ENCODE results near the gene HERC6. TPM values are rescaled to one million over a fixed set of nuclear protein-coding genes. Genes with fewer than 3 reads are reported as not detected.

HERC6 gene
- total RNA-seq, 2 donors from 2014 or later = 2.3 to 8.8 TPM

DNA sequence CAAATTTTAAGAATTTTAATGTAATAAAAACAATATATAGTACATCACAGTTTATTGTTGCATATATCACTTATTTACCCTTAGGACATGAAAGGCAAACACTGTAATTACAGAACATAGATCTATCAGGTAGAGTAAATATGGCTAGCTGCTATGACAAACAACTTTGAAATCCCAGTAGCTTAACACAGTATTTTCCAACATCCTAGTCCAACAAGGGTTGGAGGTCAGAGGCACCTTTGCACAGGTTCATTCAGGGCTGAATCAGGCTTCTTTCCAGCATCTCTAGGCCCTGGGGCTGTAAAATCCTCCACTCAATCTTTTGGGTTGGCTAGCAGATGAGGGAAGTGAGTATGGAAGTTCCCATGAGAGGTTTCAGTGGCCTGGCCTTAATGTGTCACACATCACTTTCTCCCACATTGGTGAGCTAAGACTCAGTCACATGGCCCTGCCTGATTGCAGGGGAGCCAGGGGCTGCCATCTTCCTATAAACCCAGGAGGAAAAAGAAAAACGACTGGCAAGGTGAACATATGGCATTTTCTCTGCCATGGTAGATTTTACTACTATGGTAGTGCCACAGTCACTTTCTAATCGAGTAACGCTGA, 32.9 kb downstream of the HERC6 start:
- 92 to 93% methylated on average over 3 of the region's 3 CpGs for WGBS, 2 donors
- Histone ChIP-seq H3K36me3 (replicated peaks in 1 of 2; ENCODE audit: insufficient read depth in 1 of 2, low read depth in 2 of 2) (no peaks in the 10 kb centered on the region), H3K27me3 (no peaks in the 10 kb centered on the region), H3K9me3 (no peaks in the 10 kb centered on the region), H3K4me1 (no peaks in the 10 kb centered on the region), H3K27ac (no peak overlapping the region), H3K4me3 (no peak overlapping the region)
- intact Hi-C loops (cut with DNase I) = no loop called here
- DNase-seq = no peak
- no peak for ATAC-seq
- TF ChIP-seq POLR2A (IDR thresholded peaks at IDR 0.05) (no peak), CTCF (IDR thresholded peaks at IDR 0.05) (no peak)

- Histone ChIP-seq H3K27me3 (no peaks in the 10 kb centered on the region), H3K27ac (no peak overlapping the region), H3K36me3 (replicated peaks in 1 of 2; ENCODE audit: insufficient read depth in 1 of 2, low read depth in 2 of 2) (no peaks in the 10 kb centered on the region), H3K4me3 (no peak overlapping the region), H3K4me1 (no peaks in the 10 kb centered on the region), H3K9me3 (no peaks in the 10 kb centered on the region)
- intact Hi-C loops (cut with DNase I) = no loop called here
- DNase-seq = no peak
- 77% methylated on average over 1 of the region's 1 CpG for WGBS, 2 donors
- no peak for ATAC-seq
- TF ChIP-seq POLR2A (IDR thresholded peaks at IDR 0.05) = no peak
- no peak for TF ChIP-seq CTCF (IDR thresholded peaks at IDR 0.05)
These were observed 35.1 kb downstream of the HERC6 start for GRCh38 chr4:88413801-88414200.

DNA sequence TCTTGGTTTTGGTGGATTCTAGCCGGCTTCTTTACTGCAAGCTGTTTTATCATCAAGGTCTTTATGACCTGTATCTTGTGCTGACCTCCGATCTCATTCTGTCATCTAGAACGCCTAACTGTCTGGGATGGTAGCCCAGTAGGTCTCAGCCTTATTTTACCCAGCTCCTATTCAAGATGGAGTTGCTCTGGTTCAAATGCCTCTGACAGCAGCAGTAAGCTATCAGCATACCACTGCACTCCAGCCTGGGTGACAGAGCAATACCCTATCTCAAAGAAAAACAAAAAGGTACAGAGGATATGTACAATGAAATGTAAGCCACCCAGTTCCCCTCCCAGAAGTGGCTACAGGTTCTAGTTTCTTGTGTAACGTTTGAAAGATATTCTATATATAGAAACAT, 36.1 kb downstream of the HERC6 start:
- H3K4me1 ChIP-seq = no peaks in the 10 kb centered on the region
- no peaks in the 10 kb centered on the region for H3K27me3 ChIP-seq
- DNase-seq (no peak), ATAC-seq (no peak)
- H3K4me3 ChIP-seq = no peak overlapping the region
- TF ChIP-seq CTCF (IDR thresholded peaks at IDR 0.05) (no peak), POLR2A (IDR thresholded peaks at IDR 0.05) (no peak)
- no peak overlapping the region for H3K27ac ChIP-seq
- no peaks in the 10 kb centered on the region for H3K36me3 ChIP-seq (replicated peaks in 1 of 2; ENCODE audit: insufficient read depth in 1 of 2, low read depth in 2 of 2)
- WGBS, 2 donors = 90 to 92% methylated on average over 4 of the region's 4 CpGs
- no peaks in the 10 kb centered on the region for H3K9me3 ChIP-seq
- intact Hi-C loops (cut with DNase I) = no loop called here

DNA sequence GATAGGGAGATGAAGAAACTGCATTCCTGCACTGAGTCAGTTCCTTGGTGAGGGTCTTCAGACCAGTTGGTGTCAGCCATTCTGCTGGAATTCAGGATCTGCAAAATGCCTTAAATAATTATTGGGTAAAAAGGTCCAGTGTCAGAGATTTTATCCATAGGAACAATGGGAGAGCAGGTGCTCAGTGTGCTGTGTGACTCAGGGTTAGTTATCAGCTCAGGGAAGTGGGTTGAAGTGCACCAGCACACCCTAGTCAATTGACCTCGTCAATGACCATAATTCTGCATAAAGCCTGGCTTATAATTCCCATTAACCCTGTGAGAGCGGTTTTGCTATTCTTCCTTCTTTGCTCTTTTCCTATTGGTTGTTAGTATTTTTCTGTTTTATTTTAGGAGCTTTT, 37.3 kb downstream of the HERC6 start:
- Histone ChIP-seq H3K27ac (no peak overlapping the region), H3K4me3 (no peak overlapping the region)
- 82 to 90% methylated on average over 2 of the region's 2 CpGs for WGBS, 2 donors

More for the DNA sequence above, 37.3 kb downstream of the HERC6 start:
- intact Hi-C loops (cut with DNase I) = no loop called here
- DNase-seq (no peak), ATAC-seq (no peak)
- no peak for TF ChIP-seq POLR2A (IDR thresholded peaks at IDR 0.05)
- TF ChIP-seq CTCF (IDR thresholded peaks at IDR 0.05) = no peak
- Histone ChIP-seq H3K36me3 (replicated peaks in 1 of 2; ENCODE audit: insufficient read depth in 1 of 2, low read depth in 2 of 2) (no peaks in the 10 kb centered on the region), H3K27me3 (no peaks in the 10 kb centered on the region), H3K4me1 (no peaks in the 10 kb centered on the region), H3K9me3 (no peaks in the 10 kb centered on the region)

All from body of pancreas (tissue), 4 donors.